Muscle of arm (tissue), 12 donors: ENCODE measurements around the gene CHSY1. TPM values are rescaled to one million over a fixed set of nuclear protein-coding genes. Genes with fewer than 3 reads are reported as not detected.

ENCODE experiments used
- DNase-seq: peaks from one replicate; pipeline ENCODE4 v3.0.0-alpha.2; 2013
- polyA plus RNA-seq, 12 donors: library from polyadenylated mRNA; unstranded; fragments of 120-200 nt; gene quantifications; one replicate each; pipeline ENCODE4 v1.2.1, GENCODE V29; 2013; ENCODE audit not compliant: insufficient read length in 12 of 12

CHSY1 gene
- polyA plus RNA-seq, 12 donors, result 28.3 to 51.3 (median 38.3) TPM; not detected in 1

- no peak for DNase-seq
Observed at GRCh38 chr15:101273534-101273933, 21.7 kb upstream of the CHSY1 start.

- DNase-seq, result no peak
Observed at GRCh38 chr15:101272584-101272983, 20.7 kb upstream of the CHSY1 start.

GRCh38 chr15:101269479-101270223, 17.8 kb upstream of the CHSY1 start:
- no peak for DNase-seq

- DNase-seq, result no peak
Observed at GRCh38 chr15:101267320-101268104, 15.7 kb upstream of the CHSY1 start.

GRCh38 chr15:101266787-101267186, 14.9 kb upstream of the CHSY1 start:
- DNase-seq, result no peak

- no peak for DNase-seq
Observed at GRCh38 chr15:101266034-101266433, 14.2 kb upstream of the CHSY1 start.

GRCh38 chr15:101264911-101265641, 13.2 kb upstream of the CHSY1 start:
- no peak for DNase-seq

- no peak for DNase-seq
Observed at GRCh38 chr15:101264011-101264410, 12.2 kb upstream of the CHSY1 start.

GRCh38 chr15:101262551-101262950, 10.7 kb upstream of the CHSY1 start:
- DNase-seq, result no peak

- DNase-seq, result peak; percentile 79
Observed at GRCh38 chr15:101258238-101259144, 6.6 kb upstream of the CHSY1 start.

- DNase-seq, result no peak
Observed at GRCh38 chr15:101256757-101257156, 4.9 kb upstream of the CHSY1 start.

GRCh38 chr15:101255615-101256241, 3.9 kb upstream of the CHSY1 start:
- DNase-seq, result peak; percentile 57

GRCh38 chr15:101255051-101255395, 3.2 kb upstream of the CHSY1 start:
- DNase-seq, result no peak

GRCh38 chr15:101254157-101255050, 2.6 kb upstream of the CHSY1 start:
- DNase-seq, result no peak

GRCh38 chr15:101252836-101253235, 988 bp upstream of the CHSY1 start:
- DNase-seq, result no peak

GRCh38 chr15:101250873-101251829, 697 bp downstream of the CHSY1 start:
- DNase-seq, result no peak

- no peak for DNase-seq
Observed at GRCh38 chr15:101250341-101250831, 1.5 kb downstream of the CHSY1 start.

GRCh38 chr15:101248274-101248673, 3.6 kb downstream of the CHSY1 start:
- no peak for DNase-seq
